Thymus (tissue), 11 donors: ENCODE measurements around the gene HOXC6. TPM values are rescaled to one million over a fixed set of nuclear protein-coding genes. Genes with fewer than 3 reads are reported as not detected.
A peak's percentile ranks its signal among the peaks of the same experiment; 100 is the strongest.

Experiments
- DNase-seq, 9 donors: peaks; one replicate each; pipeline ENCODE4 v3.0.0-alpha.2; 2013; ENCODE audit warnings: low spot score in 9 of 9, low read depth in 6 of 9, missing footprints in 1 of 9
- H3K27ac ChIP-seq, 2 donors: one replicate each; pipeline ENCODE4 v1.5.1; 2013; ENCODE audit warnings: control low read depth in 1 of 2, low read depth in 1 of 2, low read length in 1 of 2, mild to moderate bottlenecking in 1 of 2, moderate library complexity in 1 of 2
- H3K27me3 ChIP-seq, 2 donors: one replicate each; pipeline ENCODE4 v1.5.1; 2013; ENCODE audit warnings: low read length in 1 of 2; ENCODE audit not compliant: control insufficient read depth in 2 of 2, insufficient read depth in 1 of 2
- H3K36me3 ChIP-seq, 2 donors: one replicate each; pipeline ENCODE4 v1.5.1; 2013; ENCODE audit warnings: low read length in 1 of 2, mild to moderate bottlenecking in 1 of 2, moderate library complexity in 1 of 2; ENCODE audit not compliant: control insufficient read depth in 2 of 2, insufficient read depth in 2 of 2
- H3K4me1 ChIP-seq, 2 donors: one replicate each; pipeline ENCODE4 v1.5.1; 2013; ENCODE audit warnings: low read length in 2 of 2; ENCODE audit not compliant: control insufficient read depth in 2 of 2, insufficient read depth in 2 of 2
- H3K4me3 ChIP-seq, 2 donors: one replicate each; pipeline ENCODE4 v1.5.1; 2013; ENCODE audit warnings: low read length in 2 of 2, control low read depth in 1 of 2, mild to moderate bottlenecking in 1 of 2
- H3K9me3 ChIP-seq, 2 donors: one replicate each; pipeline ENCODE4 v1.5.1; 2013; ENCODE audit warnings: low read length in 1 of 2, mild to moderate bottlenecking in 1 of 2; ENCODE audit not compliant: control insufficient read depth in 2 of 2, insufficient read depth in 1 of 2
- WGBS: extraction: QIAGEN DNeasy Blood & Tissue Kit; methylation state at CpG from one replicate; pipeline ENCODE4 v1.1.7; 2013; 5-methylcytosine and 5-hydroxymethylcytosine counted together
- polyA plus RNA-seq: library from polyadenylated mRNA; stranded (reverse); fragments of 200-250 nt; gene quantifications from one replicate; pipeline ENCODE4 v1.2.3, GENCODE V29; 2013
- total RNA-seq: library from RNA; stranded (reverse); fragments of 120-200 nt; gene quantifications from one replicate; pipeline ENCODE4 v1.2.4, GENCODE V29; 2013
- donor health status: healthy.

Gene HOXC6
- total and polyA plus RNA-seq, 2 donors = 0.14 to 0.43 TPM

DNA sequence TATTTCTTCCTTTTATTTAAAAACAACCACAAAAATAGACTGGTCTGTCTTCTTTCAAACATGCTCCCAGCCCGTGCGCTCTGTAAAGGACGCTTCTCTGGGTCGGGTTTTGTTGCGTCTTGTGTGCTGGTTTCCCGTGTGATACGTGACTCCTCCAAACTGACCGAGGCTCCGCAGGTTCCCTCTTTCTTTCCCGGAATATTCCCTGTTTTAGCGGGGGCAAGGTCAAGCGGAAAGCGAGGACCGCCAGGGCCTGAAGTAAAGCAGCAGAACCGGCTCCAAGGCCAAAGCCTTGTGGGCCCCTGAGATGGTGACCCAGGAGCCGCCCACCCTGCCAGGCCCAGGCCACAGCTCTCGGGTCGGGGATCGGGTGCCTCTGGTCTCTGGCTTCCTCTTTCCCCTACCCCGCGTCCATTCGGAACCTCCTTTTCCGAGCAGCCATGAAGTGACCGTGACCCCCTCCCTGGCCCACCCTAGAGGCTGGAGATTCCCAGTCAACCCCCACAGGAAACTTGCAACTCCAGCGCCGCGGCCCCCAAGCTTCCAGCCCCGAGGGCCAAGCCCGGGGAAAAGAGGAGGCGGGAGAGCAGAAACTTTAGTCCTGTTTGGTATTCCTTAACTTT is 44.2 kb upstream of the HOXC6 start:
- Histone ChIP-seq H3K9me3 (peaks cover 0 to 3% of the 10 kb centered on the region in 2 donors), H3K4me3 (no peak overlapping the region), H3K36me3 (no peaks in the 10 kb centered on the region), H3K27ac (no peak overlapping the region), H3K27me3 (peaks cover 93 to 100% of the 10 kb centered on the region in 2 donors), H3K4me1 (peaks cover 2 to 3% of the 10 kb centered on the region in 2 donors)
- WGBS = 5% methylated on average over 30 of the region's 30 CpGs
- DNase-seq = no peak

DNA sequence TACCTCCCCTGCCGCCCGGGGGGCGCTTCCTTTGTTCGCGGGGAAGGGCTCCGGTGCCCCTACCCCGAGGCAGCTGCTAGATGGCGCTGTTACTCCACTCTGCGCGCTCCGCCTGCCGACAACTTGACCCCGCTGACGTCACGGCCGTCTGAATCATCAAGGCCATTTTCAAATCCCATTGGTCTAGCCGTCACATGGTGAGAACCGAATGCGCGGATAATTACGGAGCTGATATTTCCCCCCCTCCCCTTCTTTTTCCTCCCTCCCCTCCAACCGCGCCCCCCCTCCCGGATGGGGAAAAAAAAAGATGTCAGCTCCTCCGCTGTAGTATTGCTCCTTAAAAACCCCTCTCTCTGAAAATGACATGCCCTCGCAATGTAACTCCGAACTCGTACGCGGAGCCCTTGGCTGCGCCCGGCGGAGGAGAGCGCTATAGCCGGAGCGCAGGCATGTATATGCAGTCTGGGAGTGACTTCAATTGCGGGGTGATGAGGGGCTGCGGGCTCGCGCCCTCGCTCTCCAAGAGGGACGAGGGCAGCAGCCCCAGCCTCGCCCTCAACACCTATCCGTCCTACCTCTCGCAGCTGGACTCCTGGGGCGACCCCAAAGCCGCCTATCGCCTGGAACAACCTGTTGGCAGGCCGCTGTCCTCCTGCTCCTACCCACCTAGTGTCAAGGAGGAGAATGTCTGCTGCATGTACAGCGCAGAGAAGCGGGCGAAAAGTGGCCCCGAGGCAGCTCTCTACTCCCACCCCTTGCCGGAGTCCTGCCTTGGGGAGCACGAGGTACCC is 43.1 kb upstream of the HOXC6 start, which contains the start of gene HOXC10:
HOXC10 (plus strand) TSS at position 246 of the 791 bp plus-strand sequence; CDS start at position 360, 114 bp downstream.
- Histone ChIP-seq H3K4me1 (peaks cover 2 to 4% of the 10 kb centered on the region in 2 donors), H3K4me3 (peak within 1 kb of the TSS in 1 of 2 donors; percentile 33), H3K27me3 (peaks cover 93 to 100% of the 10 kb centered on the region in 2 donors), H3K36me3 (no peaks in the 10 kb centered on the region), H3K9me3 (peaks cover 0 to 4% of the 10 kb centered on the region in 2 donors), H3K27ac (no peak within 1 kb of the TSS)
- peak; percentile 24 to 74 (median 32) for DNase-seq
- WGBS = 6% methylated on average over 55 of the region's 55 CpGs

GRCh38 chr12:53985692-53985993 is 42.6 kb upstream of the HOXC6 start:
- no peak for DNase-seq
- H3K4me3 ChIP-seq = peak overlapping the region in 1 of 2 donors; percentile 18
- H3K27ac ChIP-seq = no peak overlapping the region
- 10% methylated on average over 21 of the region's 21 CpGs for WGBS
- H3K36me3 ChIP-seq = no peaks in the 10 kb centered on the region
- H3K27me3 ChIP-seq = peaks cover 96 to 100% of the 10 kb centered on the region in 2 donors
- peaks cover 0 to 4% of the 10 kb centered on the region in 2 donors for H3K9me3 ChIP-seq
- peaks cover 2 to 4% of the 10 kb centered on the region in 2 donors for H3K4me1 ChIP-seq

DNA sequence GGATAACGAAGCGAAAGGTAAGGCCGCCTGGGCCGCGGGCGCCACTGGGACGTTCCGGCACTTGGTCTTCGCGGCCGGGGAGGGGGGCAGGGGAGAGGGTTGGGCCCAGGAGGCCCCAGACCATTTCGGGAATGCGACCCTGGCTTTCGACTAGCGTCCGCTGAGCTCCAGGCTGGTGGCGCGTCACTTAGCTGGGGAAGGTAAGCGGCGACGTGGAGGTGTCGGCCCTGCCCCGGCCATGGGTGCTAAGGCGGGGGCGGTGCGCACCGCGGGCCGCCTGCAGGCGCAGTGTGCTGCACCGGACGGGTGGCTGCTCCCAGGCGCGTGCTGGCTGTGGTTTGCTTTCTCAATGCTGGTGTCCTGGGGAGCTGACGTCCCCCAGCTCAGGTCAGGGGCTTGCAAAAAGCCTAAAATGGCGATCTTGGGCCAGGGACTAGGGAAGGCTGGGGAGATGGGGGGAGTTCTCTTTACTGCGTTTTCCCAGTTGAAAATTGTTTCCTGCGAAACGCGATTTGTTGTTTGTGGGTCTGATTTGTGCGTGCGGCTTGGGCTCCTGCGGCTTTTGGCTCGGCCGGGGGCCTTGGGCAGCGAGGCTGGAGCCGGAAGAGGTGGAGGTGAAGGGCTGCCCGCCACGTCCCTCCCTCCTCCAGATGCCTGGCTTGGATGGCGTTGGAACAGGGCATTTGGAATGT is 42.1 kb upstream of the HOXC6 start:
- 3% methylated on average over 50 of the region's 50 CpGs for WGBS
- DNase-seq = no peak

GRCh38 chr12:53986686-53987483 is 41.4 kb upstream of the HOXC6 start:
- Histone ChIP-seq H3K4me3 (no peak overlapping the region), H3K4me1 (peaks cover 2 to 4% of the 10 kb centered on the region in 2 donors), H3K36me3 (no peaks in the 10 kb centered on the region), H3K27me3 (peaks cover 95 to 100% of the 10 kb centered on the region in 2 donors), H3K27ac (no peak overlapping the region), H3K9me3 (peaks cover 0 to 4% of the 10 kb centered on the region in 2 donors)
- DNase-seq = no peak
- 23% methylated on average over 21 of the region's 21 CpGs for WGBS

More for the DNA sequence above, 42.1 kb upstream of the HOXC6 start:
- Histone ChIP-seq H3K27ac (no peak overlapping the region), H3K4me1 (peaks cover 2 to 4% of the 10 kb centered on the region in 2 donors), H3K36me3 (no peaks in the 10 kb centered on the region), H3K9me3 (peaks cover 0 to 4% of the 10 kb centered on the region in 2 donors), H3K4me3 (peak overlapping the region in 1 of 2 donors; percentile 18), H3K27me3 (peaks cover 97 to 100% of the 10 kb centered on the region in 2 donors)

GRCh38 chr12:53987787-53988230 is 40.4 kb upstream of the HOXC6 start:
- DNase-seq = no peak
- no peak overlapping the region for H3K27ac ChIP-seq
- 16% methylated on average over 4 of the region's 4 CpGs for WGBS
- H3K4me1 ChIP-seq = peaks cover 2 to 4% of the 10 kb centered on the region in 2 donors
- H3K9me3 ChIP-seq = peaks cover 4 to 6% of the 10 kb centered on the region in 2 donors
- H3K4me3 ChIP-seq = no peak overlapping the region
- H3K27me3 ChIP-seq = peaks cover 95 to 100% of the 10 kb centered on the region in 2 donors
- H3K36me3 ChIP-seq = no peaks in the 10 kb centered on the region

DNA sequence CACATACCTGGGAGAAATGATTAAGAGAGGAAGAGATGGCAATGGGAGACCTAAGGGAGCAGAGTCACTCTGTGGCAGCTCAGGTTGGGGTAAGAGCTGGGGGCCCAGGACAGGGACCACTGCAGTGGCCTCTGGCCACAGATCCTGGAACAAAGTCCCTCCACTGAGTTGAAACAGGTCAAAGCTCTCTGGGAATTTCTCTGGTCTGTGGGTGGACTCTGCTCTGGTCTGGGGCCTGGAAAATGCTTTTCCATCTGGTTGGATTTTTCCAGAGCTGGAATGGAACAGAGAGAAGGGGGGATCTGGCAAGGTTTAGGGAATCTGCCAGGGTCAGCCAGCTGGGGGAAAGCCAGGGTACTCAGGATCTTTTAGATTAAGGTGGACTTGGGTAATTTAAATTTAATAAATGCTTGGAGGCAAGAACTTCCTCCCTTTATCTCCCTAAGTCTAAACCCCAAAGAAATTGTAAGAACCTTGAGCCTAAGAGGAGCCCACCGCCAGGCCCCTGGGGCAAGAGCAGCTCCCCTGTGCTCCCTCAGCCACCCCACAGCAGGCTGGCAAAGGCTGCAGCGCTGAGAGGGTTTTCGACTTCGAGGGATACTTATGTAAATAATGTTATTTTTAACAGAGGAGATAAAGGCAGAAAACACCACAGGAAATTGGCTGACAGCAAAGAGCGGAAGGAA is 39.6 kb upstream of the HOXC6 start:
- H3K36me3 ChIP-seq = no peaks in the 10 kb centered on the region
- DNase-seq = no peak
- peaks cover 2 to 4% of the 10 kb centered on the region in 2 donors for H3K4me1 ChIP-seq
- H3K27me3 ChIP-seq = peaks cover 94 to 100% of the 10 kb centered on the region in 2 donors
- H3K27ac ChIP-seq = no peak overlapping the region
- WGBS = 5% methylated on average over 5 of the region's 5 CpGs
- peaks cover 4 to 6% of the 10 kb centered on the region in 2 donors for H3K9me3 ChIP-seq
- no peak overlapping the region for H3K4me3 ChIP-seq
